Osteoblast (primary cell): ENCODE data around the gene LRRC4C. TPM values are rescaled to one million over a fixed set of nuclear protein-coding genes. Genes with fewer than 3 reads are reported as not detected.
A peak's percentile ranks its signal among the peaks of the same experiment; 100 is the strongest.

Source experiments
- DNase-seq: peaks from one replicate; pipeline ENCODE4 v3.0.0; 2011; ENCODE audit warnings: low spot score, mixed read lengths; ENCODE audit not compliant: insufficient read length; ENCODE audit errors: missing footprints
- H2AFZ ChIP-seq: 2 replicates; pipeline ENCODE4 v1.6.0; 2011; ENCODE audit warnings: mild to moderate bottlenecking, low read length
- H3K27ac ChIP-seq: 2 replicates; pipeline ENCODE4 v1.5.1; 2011; ENCODE audit warnings: mild to moderate bottlenecking, low read depth, low read length, moderate library complexity
- H3K27me3 ChIP-seq: 2 replicates; pipeline ENCODE4 v1.6.0; 2012; ENCODE audit warnings: mild to moderate bottlenecking, control low read depth, inconsistent platforms, low read length, moderate library complexity; ENCODE audit not compliant: insufficient read depth
- H3K36me3 ChIP-seq: 2 replicates; pipeline ENCODE4 v1.5.1; 2011; ENCODE audit warnings: mild to moderate bottlenecking, low read length, control low read depth, moderate library complexity; ENCODE audit not compliant: insufficient read depth
- H3K4me1 ChIP-seq: 2 replicates; pipeline ENCODE4 v1.5.1; 2011; ENCODE audit warnings: mild to moderate bottlenecking, low read length, control low read depth, moderate library complexity; ENCODE audit not compliant: insufficient read depth
- H3K4me2 ChIP-seq: 2 replicates; pipeline ENCODE4 v1.6.0; 2011; ENCODE audit warnings: mild to moderate bottlenecking, low read length; ENCODE audit not compliant: insufficient read depth
- H3K4me3 ChIP-seq: fragments of 200-600 bp; sonication (generic); 3 replicates; pipeline ENCODE4 v1.5.1; 2012; ENCODE audit warnings: mild to moderate bottlenecking, low read length, inconsistent platforms; ENCODE audit not compliant: insufficient read depth
- H3K79me2 ChIP-seq: 2 replicates; pipeline ENCODE4 v1.6.0; 2012; ENCODE audit warnings: mild to moderate bottlenecking, low read length, control low read depth, inconsistent platforms; ENCODE audit not compliant: insufficient read depth
- H3K9me3 ChIP-seq: 2 replicates; pipeline ENCODE4 v1.5.1; 2011; ENCODE audit warnings: low read depth, low read length, control low read depth
- H4K20me1 ChIP-seq: 2 replicates; pipeline ENCODE4 v1.6.0; 2012; ENCODE audit warnings: mild to moderate bottlenecking, low read length, control low read depth; ENCODE audit not compliant: insufficient read depth
- total RNA-seq: library from RNA; depleted of rRNA; stranded (reverse); fragments of >200 nt; gene quantifications from 2 replicates; pipeline ENCODE4 v1.2.3, GENCODE V29; 2012
- TF ChIP-seq, protein P1 (sequence below): IDR thresholded peaks from 2 replicates; pipeline ENCODE4 v1.5.1; 2011; ENCODE audit warnings: mild to moderate bottlenecking, low read depth, low read length, moderate library complexity; ENCODE audit errors: extremely low read depth

The LRRC4C gene
- total RNA-seq, 1 donor = 2.2 TPM

- H3K4me2 ChIP-seq = no peak overlapping the region
- no peak overlapping the region for H3K4me3 ChIP-seq
- TF ChIP-seq, protein P1, sequence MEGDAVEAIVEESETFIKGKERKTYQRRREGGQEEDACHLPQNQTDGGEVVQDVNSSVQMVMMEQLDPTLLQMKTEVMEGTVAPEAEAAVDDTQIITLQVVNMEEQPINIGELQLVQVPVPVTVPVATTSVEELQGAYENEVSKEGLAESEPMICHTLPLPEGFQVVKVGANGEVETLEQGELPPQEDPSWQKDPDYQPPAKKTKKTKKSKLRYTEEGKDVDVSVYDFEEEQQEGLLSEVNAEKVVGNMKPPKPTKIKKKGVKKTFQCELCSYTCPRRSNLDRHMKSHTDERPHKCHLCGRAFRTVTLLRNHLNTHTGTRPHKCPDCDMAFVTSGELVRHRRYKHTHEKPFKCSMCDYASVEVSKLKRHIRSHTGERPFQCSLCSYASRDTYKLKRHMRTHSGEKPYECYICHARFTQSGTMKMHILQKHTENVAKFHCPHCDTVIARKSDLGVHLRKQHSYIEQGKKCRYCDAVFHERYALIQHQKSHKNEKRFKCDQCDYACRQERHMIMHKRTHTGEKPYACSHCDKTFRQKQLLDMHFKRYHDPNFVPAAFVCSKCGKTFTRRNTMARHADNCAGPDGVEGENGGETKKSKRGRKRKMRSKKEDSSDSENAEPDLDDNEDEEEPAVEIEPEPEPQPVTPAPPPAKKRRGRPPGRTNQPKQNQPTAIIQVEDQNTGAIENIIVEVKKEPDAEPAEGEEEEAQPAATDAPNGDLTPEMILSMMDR = no peak
- H4K20me1 ChIP-seq = no peaks in the 10 kb centered on the region
- H3K27me3 ChIP-seq = no peaks in the 10 kb centered on the region
- no peak overlapping the region for H3K27ac ChIP-seq
- no peaks in the 10 kb centered on the region for H3K79me2 ChIP-seq
- no peak for DNase-seq
- H3K4me1 ChIP-seq = no peaks in the 10 kb centered on the region
- no peak overlapping the region for H2AFZ ChIP-seq
- H3K36me3 ChIP-seq = no peaks in the 10 kb centered on the region
- no peaks in the 10 kb centered on the region for H3K9me3 ChIP-seq
Observed at GRCh38 chr11:40393511-40393910, 1065.9 kb downstream of the LRRC4C start.

- Histone ChIP-seq H3K27me3 (no peaks in the 10 kb centered on the region), H3K79me2 (no peaks in the 10 kb centered on the region), H3K4me1 (no peaks in the 10 kb centered on the region), H3K9me3 (no peaks in the 10 kb centered on the region), H2AFZ (no peak overlapping the region), H4K20me1 (no peaks in the 10 kb centered on the region), H3K4me2 (no peak overlapping the region), H3K36me3 (no peaks in the 10 kb centered on the region), H3K4me3 (no peak overlapping the region), H3K27ac (no peak overlapping the region)
- DNase-seq = no peak
- TF ChIP-seq, protein P1 = no peak
Observed at GRCh38 chr11:40391679-40392078, 1067.8 kb downstream of the LRRC4C start.

- H3K4me2 ChIP-seq = no peak overlapping the region
- peak; percentile 37 for DNase-seq
- TF ChIP-seq, protein P1 = no peak
Observed at GRCh38 chr11:40388097-40388818, 1071.2 kb downstream of the LRRC4C start.

GRCh38 chr11:40387240-40387980 is 1072.0 kb downstream of the LRRC4C start:
- Histone ChIP-seq H3K36me3 (no peaks in the 10 kb centered on the region), H3K4me2 (no peak overlapping the region), H3K9me3 (no peaks in the 10 kb centered on the region), H3K27me3 (no peaks in the 10 kb centered on the region), H3K4me1 (no peaks in the 10 kb centered on the region), H3K27ac (no peak overlapping the region), H3K79me2 (no peaks in the 10 kb centered on the region), H3K4me3 (no peak overlapping the region), H4K20me1 (no peaks in the 10 kb centered on the region), H2AFZ (no peak overlapping the region)
- TF ChIP-seq, protein P1 = no peak
- DNase-seq = no peak

More at GRCh38 chr11:40388097-40388818, 1071.2 kb downstream of the LRRC4C start:
- H3K79me2 ChIP-seq = no peaks in the 10 kb centered on the region
- H3K36me3 ChIP-seq = no peaks in the 10 kb centered on the region
- no peaks in the 10 kb centered on the region for H3K27me3 ChIP-seq
- H4K20me1 ChIP-seq = no peaks in the 10 kb centered on the region
- no peak overlapping the region for H3K27ac ChIP-seq
- no peak overlapping the region for H3K4me3 ChIP-seq
- no peak overlapping the region for H2AFZ ChIP-seq
- no peaks in the 10 kb centered on the region for H3K4me1 ChIP-seq
- no peaks in the 10 kb centered on the region for H3K9me3 ChIP-seq
